H1 (cell line): ENCODE data around the gene OXLD1. TPM values are rescaled to one million over a fixed set of nuclear protein-coding genes. Genes with fewer than 3 reads are reported as not detected.

Source experiments
- BRCA1 ChIP-seq: IDR thresholded peaks from 2 replicates; pipeline ENCODE4 v1.6.1; 2012; ENCODE audit warnings: low read depth, low read length, improper control_type of control experiment
- GTF2F1 ChIP-seq: IDR thresholded peaks from 2 replicates; pipeline ENCODE4 v1.6.1; 2012; ENCODE audit warnings: low read depth, low read length, improper control_type of control experiment, borderline replicate concordance
- POLR2A ChIP-seq, 2 experiments: IDR thresholded peaks; 1 replicate in 1 of 2; 2 replicates in 1 of 2; pipeline ENCODE4 v1.6.1; 2011; ENCODE audit warnings: low read depth in 2 of 2, low read length in 2 of 2, mild to moderate bottlenecking in 2 of 2; ENCODE audit errors: control extremely low read depth in 1 of 2
- TEAD4 ChIP-seq: IDR thresholded peaks from 2 replicates; pipeline ENCODE4 v1.6.1; 2012; ENCODE audit warnings: low read depth, low read length, inconsistent platforms, mixed read lengths
- polyA plus RNA-seq, 7 experiments: library from polyadenylated mRNA; depleted of rRNA in 3 of 7; stranded (reverse) in 5 of 7; unstranded in 2 of 7; fragments of >200 nt in 5 of 7; fragments of 200-250 nt in 2 of 7; gene quantifications; 1 replicate in 5 of 7; 2 replicates in 1 of 7; 4 replicates in 1 of 7; pipeline versions ENCODE4 v1.2.1 to v1.2.3, GENCODE V29; 2011 to 2013; ENCODE audit warnings: missing spikeins in 2 of 7, mixed read lengths in 2 of 7
- total RNA-seq: library from RNA; stranded (reverse); fragmentation: NEBNext Ultra II Directional; extraction: Animal tissue kit (Norgen Biotek cat#: 25700); gene quantifications from 2 replicates; pipeline ENCODE4 v1.2.1, GENCODE V29; 2021
- TF ChIP-seq, protein P1 (sequence below): IDR thresholded peaks from 2 replicates; pipeline ENCODE4 v1.6.1; 2011; ENCODE audit warnings: low read length, improper control_type of control experiment

Gene OXLD1
- total and polyA plus RNA-seq, 2 of the 8 experiments (the other 6 are each of a cell fraction or from before 2014, with no cell fraction given) = 41.5 to 61.9 TPM

DNA sequence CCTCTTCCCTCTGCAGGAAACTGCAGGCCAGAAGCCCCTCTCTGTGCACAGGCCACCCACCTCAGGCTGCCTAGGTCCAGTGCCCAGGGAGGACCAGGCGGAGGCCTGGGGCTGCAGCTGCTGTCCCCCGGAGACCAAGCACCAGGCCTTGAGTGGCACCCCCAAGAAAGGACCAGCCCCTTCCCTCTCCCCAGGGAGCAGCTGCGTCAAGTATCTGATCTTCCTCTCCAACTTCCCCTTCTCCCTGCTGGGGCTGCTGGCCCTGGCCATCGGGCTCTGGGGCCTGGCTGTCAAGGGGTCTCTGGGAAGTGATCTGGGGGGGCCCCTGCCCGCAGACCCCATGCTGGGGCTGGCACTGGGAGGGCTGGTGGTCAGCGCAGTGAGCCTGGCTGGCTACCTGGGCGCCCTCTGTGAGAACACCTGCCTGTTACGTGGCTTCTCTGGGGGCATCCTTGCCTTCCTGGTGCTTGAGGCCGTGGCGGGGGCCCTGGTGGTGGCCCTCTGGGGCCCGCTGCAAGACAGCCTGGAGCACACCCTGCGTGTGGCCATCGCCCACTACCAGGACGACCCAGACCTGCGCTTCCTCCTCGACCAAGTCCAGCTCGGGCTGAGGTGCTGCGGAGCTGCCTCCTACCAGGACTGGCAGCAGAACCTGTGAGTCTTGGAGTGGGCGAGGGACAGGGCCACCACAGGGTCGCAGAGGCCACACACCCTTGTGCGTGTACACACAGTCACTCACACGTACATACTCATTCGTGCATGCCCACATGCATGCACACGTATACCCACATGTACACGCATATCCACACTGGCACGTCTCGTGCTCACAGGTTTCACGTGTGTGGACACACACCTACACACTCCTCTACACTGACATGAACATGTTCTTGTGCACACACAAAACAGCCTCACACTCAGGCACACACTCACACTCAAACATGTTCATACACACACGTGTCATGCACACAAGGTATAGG, 21.1 kb downstream of the OXLD1 start (continued):
- TF ChIP-seq, protein P1, sequence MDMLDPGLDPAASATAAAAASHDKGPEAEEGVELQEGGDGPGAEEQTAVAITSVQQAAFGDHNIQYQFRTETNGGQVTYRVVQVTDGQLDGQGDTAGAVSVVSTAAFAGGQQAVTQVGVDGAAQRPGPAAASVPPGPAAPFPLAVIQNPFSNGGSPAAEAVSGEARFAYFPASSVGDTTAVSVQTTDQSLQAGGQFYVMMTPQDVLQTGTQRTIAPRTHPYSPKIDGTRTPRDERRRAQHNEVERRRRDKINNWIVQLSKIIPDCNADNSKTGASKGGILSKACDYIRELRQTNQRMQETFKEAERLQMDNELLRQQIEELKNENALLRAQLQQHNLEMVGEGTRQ = no peak
- TF ChIP-seq BRCA1 (no peak), TEAD4 (no peak), GTF2F1 (no peak), POLR2A (IDR thresholded peaks at IDR 0.05; ENCODE audit: control extremely low read depth in 1 of 2, low read depth in 2 of 2, low read length in 2 of 2) (no peak)
